H1 (cell line): ENCODE results near the gene CENATAC. TPM values are rescaled to one million over a fixed set of nuclear protein-coding genes. Genes with fewer than 3 reads are reported as not detected.

Source experiments
- CTCF ChIA-PET: fragments of 300-600 bp; sonication (Branson Sonifier 250); formaldehyde crosslinking; loops from one replicate; lab custom pipeline; 2021; ENCODE audit not compliant: partially characterized antibody; lab: Charles Lee
- POLR2A ChIA-PET: fragments of 300-600 bp; sonication (Branson Sonifier 250); formaldehyde crosslinking; loops from one replicate; lab custom pipeline; 2021; ENCODE audit warnings: inconsistent platforms; ENCODE audit not compliant: partially characterized antibody; lab: Charles Lee
- DNase-seq, 2 experiments: peaks; one replicate each; pipeline versions ENCODE4 v3.0.0 to v3.0.0-alpha.2; 2010 to 2022; ENCODE audit warnings: low spot score in 2 of 2, low read depth in 1 of 2, mixed read lengths in 1 of 2
- FAIRE-seq: peaks from 2 replicates; lab custom pipeline; 2011; peaks lifted over from hg19 to GRCh38; lab: Jason Lieb, UNC
- H2AFZ ChIP-seq: 2 replicates; pipeline ENCODE4 v1.8.1; 2012; ENCODE audit warnings: low read length, inconsistent platforms
- H2AK5ac ChIP-seq: 2 replicates; pipeline ENCODE4 v1.6.1; 2013; ENCODE audit warnings: low read depth, low read length
- H2BK120ac ChIP-seq: replicated peaks from 2 replicates; pipeline ENCODE3; 2013; ENCODE audit warnings: low read depth, low read length, inconsistent platforms
- H2BK12ac ChIP-seq: 2 replicates; pipeline ENCODE4 v1.6.1; 2013; ENCODE audit warnings: low read depth, low read length
- H2BK15ac ChIP-seq: 2 replicates; pipeline ENCODE4 v1.6.1; 2013; ENCODE audit warnings: low read length
- H2BK20ac ChIP-seq: 2 replicates; pipeline ENCODE4 v1.6.1; 2013; ENCODE audit warnings: low read length
- H2BK5ac ChIP-seq: 2 replicates; pipeline ENCODE4 v1.6.1; 2013; ENCODE audit warnings: low read depth, low read length
- H3K14ac ChIP-seq: 2 replicates; pipeline ENCODE4 v1.6.1; 2013; ENCODE audit warnings: inconsistent platforms; ENCODE audit not compliant: insufficient read length
- H3K18ac ChIP-seq: 2 replicates; pipeline ENCODE4 v1.6.1; 2013; ENCODE audit warnings: low read length; ENCODE audit errors: extremely low read depth
- H3K23ac ChIP-seq: 2 replicates; pipeline ENCODE4 v1.6.1; 2013; ENCODE audit warnings: inconsistent platforms; ENCODE audit not compliant: insufficient read length
- H3K23me2 ChIP-seq: 2 replicates; pipeline ENCODE4 v1.6.1; 2013; ENCODE audit warnings: low read depth, low read length
- H3K27ac ChIP-seq: 2 replicates; pipeline ENCODE4 v1.6.1; 2011; ENCODE audit warnings: low read depth, low read length, inconsistent platforms
- H3K27me3 ChIP-seq, 4 experiments: replicated peaks in 1 of 4; 1 replicate in 1 of 4; 2 replicates in 3 of 4; pipeline versions ENCODE4 v1.6.1 to v1.8.1; 2011 to 2013; ENCODE audit warnings: low read length in 3 of 4, mild to moderate bottlenecking in 3 of 4, inconsistent platforms in 2 of 4, mixed read lengths in 2 of 4, moderate library complexity in 1 of 4; ENCODE audit not compliant: control insufficient read depth in 3 of 4, insufficient read depth in 3 of 4; ENCODE audit errors: extremely low read depth in 1 of 4
- H3K36me3 ChIP-seq, 4 experiments: 2 replicates each; pipeline versions ENCODE4 v1.6.1 to v1.8.1; 2011 to 2013; ENCODE audit warnings: mild to moderate bottlenecking in 4 of 4, low read length in 3 of 4, moderate library complexity in 2 of 4, control low read depth in 1 of 4, inconsistent platforms in 1 of 4; ENCODE audit not compliant: insufficient read depth in 4 of 4, control insufficient read depth in 2 of 4
- H3K4ac ChIP-seq: replicated peaks from 2 replicates; pipeline ENCODE3; 2013; ENCODE audit warnings: low read length, low read depth, mixed read lengths, inconsistent platforms; ENCODE audit not compliant: insufficient read length
- H3K4me1 ChIP-seq, 4 experiments: replicated peaks in 1 of 4; 1 replicate in 1 of 4; 2 replicates in 3 of 4; pipeline versions ENCODE4 v1.6.1 to v1.8.1; 2011 to 2013; ENCODE audit warnings: low read length in 3 of 4, inconsistent platforms in 2 of 4, mixed read lengths in 1 of 4; ENCODE audit not compliant: insufficient read depth in 4 of 4, control insufficient read depth in 3 of 4
- H3K4me2 ChIP-seq, 2 experiments: 2 replicates each; pipeline versions ENCODE4 v1.6.1 to v1.8.1; 2011 to 2013; ENCODE audit warnings: low read depth in 2 of 2, low read length in 2 of 2, control low read depth in 1 of 2, inconsistent platforms in 1 of 2, mild to moderate bottlenecking in 1 of 2; ENCODE audit not compliant: insufficient read depth in 1 of 2
- H3K4me3 ChIP-seq, 4 experiments: fragments of 200-600, 300-600 bp in 1 of 4; sonication (generic), shearing (Covaris generic), sonication (Bioruptor Twin) in 1 of 4; 2 replicates each; pipeline versions ENCODE4 v1.5.1 to v1.8.1; 2011 to 2016; ENCODE audit warnings: low read length in 4 of 4, low read depth in 3 of 4, control low read depth in 2 of 4, inconsistent platforms in 2 of 4, mild to moderate bottlenecking in 2 of 4, mixed read lengths in 1 of 4, moderate library complexity in 1 of 4; ENCODE audit not compliant: insufficient read depth in 2 of 4; ENCODE audit errors: extremely low read depth in 1 of 4
- H3K56ac ChIP-seq: replicated peaks from 2 replicates; pipeline ENCODE3; 2013; ENCODE audit warnings: low read depth, mild to moderate bottlenecking, mixed read lengths, low read length, inconsistent platforms; ENCODE audit not compliant: insufficient read length
- H3K79me1 ChIP-seq: 2 replicates; pipeline ENCODE4 v1.6.1; 2013; ENCODE audit warnings: low read depth, low read length, control low read depth
- H3K79me2 ChIP-seq, 2 experiments: 2 replicates each; pipeline versions ENCODE4 v1.6.1 to v1.8.1; 2012 to 2013; ENCODE audit warnings: low read length in 2 of 2, mild to moderate bottlenecking in 2 of 2, inconsistent platforms in 1 of 2; ENCODE audit not compliant: insufficient read depth in 2 of 2, control insufficient read depth in 1 of 2
- H3K9ac ChIP-seq, 4 experiments: replicated peaks in 1 of 4; 1 replicate in 1 of 4; 2 replicates in 3 of 4; pipeline versions ENCODE4 v1.6.1 to v1.8.1; 2011 to 2013; ENCODE audit warnings: low read depth in 3 of 4, low read length in 3 of 4, control low read depth in 2 of 4, mild to moderate bottlenecking in 2 of 4, moderate library complexity in 2 of 4, inconsistent platforms in 1 of 4; ENCODE audit errors: extremely low read depth in 1 of 4
- H3K9me3 ChIP-seq, 2 experiments: 2 replicates each; pipeline versions ENCODE4 v1.6.1 to v1.8.1; 2012 to 2013; ENCODE audit warnings: mild to moderate bottlenecking in 2 of 2, moderate library complexity in 2 of 2, control low read depth in 1 of 2, inconsistent platforms in 1 of 2, low read depth in 1 of 2, low read length in 1 of 2, mixed read lengths in 1 of 2; ENCODE audit not compliant: insufficient read depth in 2 of 2
- H4K20me1 ChIP-seq, 2 experiments: replicated peaks in 1 of 2; 2 replicates each; pipeline versions ENCODE3 to v1.8.1; 2011 to 2013; ENCODE audit warnings: inconsistent platforms in 2 of 2, low read length in 2 of 2, mild to moderate bottlenecking in 1 of 2; ENCODE audit not compliant: insufficient read depth in 2 of 2, control insufficient read depth in 1 of 2
- H4K5ac ChIP-seq: 2 replicates; pipeline ENCODE4 v1.6.1; 2013; ENCODE audit warnings: low read length, low read depth, mixed read lengths, inconsistent platforms; ENCODE audit not compliant: insufficient read length
- H4K8ac ChIP-seq: 2 replicates; pipeline ENCODE4 v1.8.0; 2013; ENCODE audit warnings: mild to moderate bottlenecking, moderate library complexity, low read length, inconsistent platforms; ENCODE audit not compliant: insufficient read depth; ENCODE audit errors: extremely low read depth
- H4K91ac ChIP-seq: replicated peaks from 2 replicates; pipeline ENCODE3; 2013; ENCODE audit warnings: low read length, mixed read lengths, inconsistent platforms; ENCODE audit not compliant: insufficient read length
- KDM5A ChIP-seq: fragments of 200-600 bp; IDR thresholded peaks from 2 replicates; pipeline ENCODE4 v1.7.1; 2012; ENCODE audit warnings: mild to moderate bottlenecking, low read length, inconsistent platforms, mixed read lengths
- RFX5 ChIP-seq: IDR thresholded peaks from 2 replicates; pipeline ENCODE4 v1.6.1; 2011; ENCODE audit warnings: low read depth, low read length, improper control_type of control experiment, borderline replicate concordance
- SIRT6 ChIP-seq: IDR thresholded peaks from one replicate; pipeline ENCODE4 v1.7.1; 2012; ENCODE audit warnings: low read length, inconsistent platforms
- SP1 ChIP-seq: IDR thresholded peaks from 2 replicates; pipeline ENCODE4 v1.6.1; 2011; ENCODE audit warnings: low read depth, low read length
- TAF1 ChIP-seq: IDR thresholded peaks from 2 replicates; pipeline ENCODE4 v1.6.1; 2011; ENCODE audit warnings: mild to moderate bottlenecking, low read depth, low read length
- TAF7 ChIP-seq: optimal IDR thresholded peaks from 2 replicates; pipeline ENCODE3; 2011; ENCODE audit warnings: low read depth, mild to moderate bottlenecking, inconsistent platforms, low read length, moderate library complexity, borderline replicate concordance
- USF2 ChIP-seq: IDR thresholded peaks from 2 replicates; pipeline ENCODE4 v1.6.1; 2011; ENCODE audit warnings: low read length, improper control_type of control experiment
- WGBS, 2 experiments: shearing (Covaris generic) in 1 of 2; methylation state at CpG; one replicate each; pipeline versions ENCODE4 v1.1.6 to v1.1.7; 2013 to 2015; ENCODE audit warnings: low lambda C conversion rate in 2 of 2, mixed read lengths in 2 of 2, inconsistent platforms in 1 of 2, low coverage in 1 of 2, missing lambda C conversion rate in 1 of 2; ENCODE audit not compliant: insufficient replicate concordance in 2 of 2, insufficient coverage in 1 of 2, insufficient read length in 1 of 2; ENCODE audit errors: extremely low coverage in 1 of 2, missing lambda C conversion rate in 1 of 2; 5-methylcytosine and 5-hydroxymethylcytosine counted together
- polyA plus RNA-seq, 7 experiments: library from polyadenylated mRNA; depleted of rRNA in 3 of 7; stranded (reverse) in 5 of 7; unstranded in 2 of 7; fragments of >200 nt in 5 of 7; fragments of 200-250 nt in 2 of 7; gene quantifications; 1 replicate in 5 of 7; 2 replicates in 1 of 7; 4 replicates in 1 of 7; pipeline versions ENCODE4 v1.2.1 to v1.2.3, GENCODE V29; 2011 to 2013; ENCODE audit warnings: missing spikeins in 2 of 7, mixed read lengths in 2 of 7
- total RNA-seq: library from RNA; stranded (reverse); fragmentation: NEBNext Ultra II Directional; extraction: Animal tissue kit (Norgen Biotek cat#: 25700); gene quantifications from 2 replicates; pipeline ENCODE4 v1.2.1, GENCODE V29; 2021

CENATAC gene
- total and polyA plus RNA-seq, 2 of the 8 experiments (the other 6 are each of a cell fraction or from before 2014, with no cell fraction given) = 22.7 to 36.4 TPM

GRCh38 chr11:119062779-119063178, 64.8 kb downstream of the CENATAC start:
- H2BK5ac ChIP-seq = no peak overlapping the region
- no peak overlapping the region for H3K14ac ChIP-seq
- no peak overlapping the region for H3K23ac ChIP-seq
- no peak overlapping the region for H3K18ac ChIP-seq
- H3K4me1 ChIP-seq = peaks cover 0 to 3% (median under 1%) of the 10 kb centered on the region in 4 experiments; a peak in 3 of 7 replicates
- CTCF ChIA-PET = interaction anchor here (0.7 to 1.9 kb wide), 7 partner anchors 11 to 510 kb away, joined by 3 to 7 read pairs (median 3); partner anchors contain the start of gene MCAM
- no peak overlapping the region for H3K4ac ChIP-seq
- H3K4me3 ChIP-seq = no peak overlapping the region
- H3K27me3 ChIP-seq = no peaks in the 10 kb centered on the region
- FAIRE-seq (no peak), DNase-seq (no peak)
- H2AFZ ChIP-seq = no peak overlapping the region
- H4K91ac ChIP-seq = no peak overlapping the region
- no peaks in the 10 kb centered on the region for H4K20me1 ChIP-seq
- no peak overlapping the region for H2AK5ac ChIP-seq
- H4K5ac ChIP-seq = no peak overlapping the region
- H2BK12ac ChIP-seq = no peak overlapping the region
- no peaks in the 10 kb centered on the region for H3K23me2 ChIP-seq
- no peak overlapping the region for H3K9ac ChIP-seq
- H3K9me3 ChIP-seq = no peaks in the 10 kb centered on the region; a peak in 1 of 4 replicates
- no peak overlapping the region for H2BK20ac ChIP-seq
- H3K27ac ChIP-seq = no peak overlapping the region
- no peak overlapping the region for H2BK120ac ChIP-seq
- no peak overlapping the region for H3K56ac ChIP-seq
- no peak overlapping the region for H2BK15ac ChIP-seq
- H3K36me3 ChIP-seq = no peaks in the 10 kb centered on the region
- WGBS, 2 experiments = 91% methylated on average over 5 of the region's 5 CpGs; no CpG with 5 or more reads in 1 of the 2 experiments
- POLR2A ChIA-PET = interaction anchor here (0.6 to 2.2 kb wide), 2 partner anchors 8 to 22 kb away, joined by 3 to 7 read pairs; partner anchors contain the start of gene HMBS
- no peak overlapping the region for H3K4me2 ChIP-seq
- peaks cover 0 to under 1% of the 10 kb centered on the region in 2 experiments; a peak in 1 of 4 replicates for H3K79me2 ChIP-seq
- no peaks in the 10 kb centered on the region for H3K79me1 ChIP-seq
- H4K8ac ChIP-seq = no peak overlapping the region
- TF ChIP-seq RFX5 (no peak), TAF7 (no peak), SP1 (no peak), KDM5A (no peak), TAF1 (no peak), SIRT6 (no peak), USF2 (no peak)
